SK-N-SH treated with all-trans-retinoic acid at 6 μM for 48 hours (cell line): Measurements from ENCODE around the gene RPS16.

Experiments
- ATAC-seq: fragments of 200-7000 bp; cut with Tn5 transposase; 3 replicates; pipeline ENCODE4 v1.9.1; 2020; ENCODE audit warnings: mild to moderate bottlenecking, moderate library complexity
- BACH2 ChIP-seq: fragments of 250-450 bp; sonication (Bioruptor Pico); IDR thresholded peaks from 2 replicates; pipeline ENCODE4 v1.9.0; 2021; ENCODE audit warnings: mild to moderate bottlenecking, borderline replicate concordance
- CSDC2 ChIP-seq: fragments of 250-450 bp; sonication (Bioruptor Pico); IDR thresholded peaks from 2 replicates; pipeline ENCODE4 v1.5.0; 2020; ENCODE audit warnings: mild to moderate bottlenecking, moderate library complexity
- CSRNP3 ChIP-seq: fragments of 250-450 bp; sonication (Bioruptor Pico); IDR thresholded peaks from 2 replicates; pipeline ENCODE4 v1.5.1; 2021; ENCODE audit warnings: mild to moderate bottlenecking, moderate library complexity
- ESRRG ChIP-seq: fragments of 250-450 bp; sonication (Bioruptor Pico); IDR thresholded peaks from 2 replicates; pipeline ENCODE4 v1.6.1; 2021; ENCODE audit warnings: mild to moderate bottlenecking
- PATZ1 ChIP-seq: fragments of 250-450 bp; sonication (Bioruptor Pico); IDR thresholded peaks from 2 replicates; pipeline ENCODE4 v1.8.0; 2020; ENCODE audit warnings: mild to moderate bottlenecking, moderate library complexity, borderline replicate concordance
- POU6F1 ChIP-seq: fragments of 250-450 bp; sonication (Bioruptor Pico); IDR thresholded peaks from 2 replicates; pipeline ENCODE4 v1.8.0; 2021; ENCODE audit warnings: low read depth, mild to moderate bottlenecking, moderate library complexity, borderline replicate concordance
- PPARA ChIP-seq: fragments of 250-450 bp; sonication (Bioruptor Pico); IDR thresholded peaks from 2 replicates; pipeline ENCODE4 v1.5.0; 2020; ENCODE audit warnings: mild to moderate bottlenecking, borderline replicate concordance
- RARB ChIP-seq: fragments of 250-450 bp; sonication (Bioruptor Pico); IDR thresholded peaks from 2 replicates; pipeline ENCODE4 v1.8.0; 2021; ENCODE audit warnings: mild to moderate bottlenecking, moderate library complexity
- SNAI2 ChIP-seq: fragments of 250-450 bp; sonication (Bioruptor Pico); IDR thresholded peaks from 2 replicates; pipeline ENCODE4 v1.5.0; 2020; ENCODE audit warnings: mild to moderate bottlenecking, moderate library complexity
- TCF4 ChIP-seq: fragments of 250-450 bp; sonication (Bioruptor Pico); IDR thresholded peaks from 2 replicates; pipeline ENCODE4 v1.8.0; 2021; ENCODE audit warnings: mild to moderate bottlenecking, moderate library complexity, borderline replicate concordance
- TOX ChIP-seq: fragments of 250-450 bp; sonication (Bioruptor Pico); IDR thresholded peaks from 2 replicates; pipeline ENCODE4 v1.8.0; 2021; ENCODE audit warnings: mild to moderate bottlenecking, moderate library complexity, borderline replicate concordance
- TSHZ2 ChIP-seq: fragments of 250-450 bp; sonication (Bioruptor Pico); IDR thresholded peaks from 2 replicates; pipeline ENCODE4 v1.5.0; 2020; ENCODE audit warnings: mild to moderate bottlenecking, moderate library complexity
- ZFP3 ChIP-seq: fragments of 250-450 bp; sonication (Bioruptor Pico); IDR thresholded peaks from 2 replicates; pipeline ENCODE4 v1.5.0; 2020; ENCODE audit warnings: mild to moderate bottlenecking, moderate library complexity
- ZFP30 ChIP-seq: fragments of 450-650 bp; formaldehyde crosslinking; IDR thresholded peaks from 2 replicates; pipeline ENCODE4 v1.5.0; 2022; ENCODE audit warnings: mild to moderate bottlenecking, moderate library complexity
- ZNF565 ChIP-seq: fragments of 450-650 bp; formaldehyde crosslinking; conservative IDR thresholded peaks from 2 replicates; pipeline ENCODE4 v1.5.0; 2020; ENCODE audit warnings: low read depth, mild to moderate bottlenecking, moderate library complexity
- ZNF8 ChIP-seq: fragments of 450-650 bp; formaldehyde crosslinking; IDR thresholded peaks from 2 replicates; pipeline ENCODE4 v1.5.0; 2020; ENCODE audit warnings: mild to moderate bottlenecking, moderate library complexity

RPS16 gene

GRCh38 chr19:39448271-39448670, 12.5 kb upstream of the RPS16 start:
- TF ChIP-seq CSRNP3 (CRISPR knock-in tag) (no peak), TOX (no peak), RARB (CRISPR knock-in tag) (no peak), PATZ1 (no peak), POU6F1 (CRISPR knock-in tag) (no peak)
- ATAC-seq = no peak

GRCh38 chr19:39446365-39447084, 10.8 kb upstream of the RPS16 start:
- TF ChIP-seq ZNF565 (no peak), BACH2 (no peak), RARB (CRISPR knock-in tag) (no peak), CSDC2 (no peak), ZNF8 (CRISPR knock-in tag) (no peak), PATZ1 (no peak), ZFP3 (CRISPR knock-in tag) (no peak), TCF4 (CRISPR knock-in tag) (no peak), ESRRG (CRISPR knock-in tag) (no peak), ZFP30 (no peak)
- ATAC-seq = no peak

- peak; percentile 97 for ATAC-seq
- TF ChIP-seq CSRNP3 (CRISPR knock-in tag) = no peak
- TF ChIP-seq, all 23 proteins: peak for 0
Observed at GRCh38 chr19:39445196-39446111, 9.7 kb upstream of the RPS16 start, which contains the start of gene SUPT5H. Gene SUPT5H (plus strand): TSS chr19:39445582. CDS start chr19:39445891, 309 bp downstream.

GRCh38 chr19:39444598-39445195, 8.9 kb upstream of the RPS16 start:
- ATAC-seq = no peak
- no peak for TF ChIP-seq ZNF8 (CRISPR knock-in tag)
- TF ChIP-seq PPARA (CRISPR knock-in tag) = no peak
- no peak for TF ChIP-seq TSHZ2
- TF ChIP-seq SNAI2 (CRISPR knock-in tag) = no peak
- TF ChIP-seq ESRRG (CRISPR knock-in tag) = no peak
- TF ChIP-seq CSDC2 = no peak
- TF ChIP-seq ZFP30 = no peak
- TF ChIP-seq BACH2 = no peak
- TF ChIP-seq, all 23 proteins: peak for 0
